ENCODE results near the gene SIX3. TPM values are rescaled to one million over a fixed set of nuclear protein-coding genes. Genes with fewer than 3 reads are reported as not detected.

Gene SIX3
- total RNA-seq, 2 experiments from 2014 or later: not detected

- no peak overlapping the region for H3K27ac Mint-ChIP-seq
- DNase-seq: no peak
- CTCF ChIA-PET: interaction anchor here (0.6 kb wide), 1 partner anchor 894 kb away, joined by 3 read pairs; no protein-coding TSS in a partner anchor
- no peaks in the 10 kb centered on the region for H3K4me1 Mint-ChIP-seq
- H3K36me3 Mint-ChIP-seq (ENCODE audit: low read depth): no peaks in the 10 kb centered on the region
- no peak overlapping the region for H3K4me3 Mint-ChIP-seq
- ATAC-seq: no peak
- peaks cover 66% of the 10 kb centered on the region for H3K27me3 Mint-ChIP-seq
- intact Hi-C loops (cut with DNase I, micrococcal nuclease): no loop called here
- POLR2A ChIA-PET: no interaction called here
- H3K9me3 Mint-ChIP-seq (ENCODE audit: low read depth): no peaks in the 10 kb centered on the region
Observed at GRCh38 chr2:44920751-44921150, 20.8 kb upstream of the SIX3 start.

- DNase-seq (no peak), ATAC-seq (no peak)
- POLR2A ChIA-PET: no interaction called here
- H3K27ac Mint-ChIP-seq: no peak overlapping the region
- peaks cover 72% of the 10 kb centered on the region for H3K27me3 Mint-ChIP-seq
- no peaks in the 10 kb centered on the region for H3K4me1 Mint-ChIP-seq
- intact Hi-C loops (cut with DNase I, micrococcal nuclease): no loop called here
- CTCF ChIA-PET: interaction anchor here (0.6 to 0.7 kb wide), 2 partner anchors 20 to 443 kb away, joined by 3 read pairs; no protein-coding TSS in a partner anchor
- no peak overlapping the region for H3K4me3 Mint-ChIP-seq
- H3K36me3 Mint-ChIP-seq (ENCODE audit: low read depth): no peaks in the 10 kb centered on the region
- no peaks in the 10 kb centered on the region for H3K9me3 Mint-ChIP-seq (ENCODE audit: low read depth)
Observed at GRCh38 chr2:44922776-44923175, 18.7 kb upstream of the SIX3 start.

DNA sequence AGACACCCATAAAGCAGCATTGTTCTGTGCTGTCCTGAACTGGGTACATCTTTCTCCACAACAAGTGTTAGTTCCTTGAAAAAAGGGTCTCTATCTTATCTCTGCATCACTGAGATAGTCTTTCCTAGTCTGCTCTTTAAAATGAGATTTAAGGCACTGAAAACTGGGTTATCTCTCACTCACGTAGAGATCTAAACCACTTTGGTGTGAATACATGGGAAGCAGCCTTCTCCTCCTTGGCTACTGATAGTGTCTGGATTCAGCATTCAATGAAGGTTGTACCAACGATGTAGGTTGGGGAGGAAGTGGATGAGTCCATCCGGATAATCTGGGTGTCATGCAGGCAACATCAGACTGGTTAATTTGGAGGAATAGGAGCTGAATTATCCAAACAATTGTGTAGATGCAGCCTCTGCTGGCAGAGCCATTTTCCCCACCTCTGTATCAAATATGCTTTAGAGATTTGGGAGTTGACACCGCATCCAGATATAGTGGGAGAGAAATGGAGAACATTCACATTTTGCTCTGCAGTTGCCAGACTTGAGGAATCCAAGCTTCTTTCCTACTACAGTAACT, 15.9 kb upstream of the SIX3 start:
- no peak overlapping the region for H3K4me3 Mint-ChIP-seq
- intact Hi-C loops (cut with DNase I, micrococcal nuclease): loop anchor here in 1 of 2 experiments (2.0 kb wide), 1 partner anchor 15 kb away; the partner anchor contains the start of gene SIX3

DNA sequence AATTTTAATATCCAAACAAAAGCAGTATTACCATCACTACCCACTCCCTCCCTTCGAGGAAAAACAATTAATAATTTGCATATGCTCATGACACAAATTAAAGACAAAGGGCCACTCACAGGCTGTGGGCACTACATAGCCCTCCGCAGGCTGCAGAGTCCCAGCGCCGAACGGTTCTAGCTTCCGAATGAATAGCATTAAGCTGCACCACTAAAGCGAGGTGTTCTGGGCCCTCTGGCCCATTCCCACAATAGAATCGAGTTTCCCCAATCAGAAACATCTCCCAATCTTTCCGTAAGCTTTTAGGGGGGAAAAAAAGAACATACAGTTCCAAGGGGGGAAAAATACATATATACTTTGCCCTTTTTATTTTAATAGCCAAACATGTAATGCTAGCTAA, 14.5 kb upstream of the SIX3 start:
- H3K36me3 Mint-ChIP-seq (ENCODE audit: low read depth): no peaks in the 10 kb centered on the region
- intact Hi-C loops (cut with DNase I, micrococcal nuclease): loop anchor here in 1 of 2 experiments (2.0 kb wide), 1 partner anchor 14 kb away; the partner anchor contains the start of gene SIX3

More for the DNA sequence above, 15.9 kb upstream of the SIX3 start:
- H3K4me1 Mint-ChIP-seq: peaks cover 10% of the 10 kb centered on the region
- H3K27me3 Mint-ChIP-seq: peaks cover 67% of the 10 kb centered on the region
- ATAC-seq (no peak), DNase-seq (no peak)
- H3K36me3 Mint-ChIP-seq (ENCODE audit: low read depth): no peaks in the 10 kb centered on the region
- ChIA-PET CTCF (interaction anchor here (0.7 to 3.2 kb wide), 3 partner anchors 11 to 446 kb away, joined by 3 to 17 read pairs (median 3); no protein-coding TSS in a partner anchor), POLR2A (interaction anchor here (0.8 kb wide), 1 partner anchor 18 kb away, joined by 3 read pairs; no protein-coding TSS in a partner anchor)
- no peak overlapping the region for H3K27ac Mint-ChIP-seq
- H3K9me3 Mint-ChIP-seq (ENCODE audit: low read depth): no peaks in the 10 kb centered on the region

DNA sequence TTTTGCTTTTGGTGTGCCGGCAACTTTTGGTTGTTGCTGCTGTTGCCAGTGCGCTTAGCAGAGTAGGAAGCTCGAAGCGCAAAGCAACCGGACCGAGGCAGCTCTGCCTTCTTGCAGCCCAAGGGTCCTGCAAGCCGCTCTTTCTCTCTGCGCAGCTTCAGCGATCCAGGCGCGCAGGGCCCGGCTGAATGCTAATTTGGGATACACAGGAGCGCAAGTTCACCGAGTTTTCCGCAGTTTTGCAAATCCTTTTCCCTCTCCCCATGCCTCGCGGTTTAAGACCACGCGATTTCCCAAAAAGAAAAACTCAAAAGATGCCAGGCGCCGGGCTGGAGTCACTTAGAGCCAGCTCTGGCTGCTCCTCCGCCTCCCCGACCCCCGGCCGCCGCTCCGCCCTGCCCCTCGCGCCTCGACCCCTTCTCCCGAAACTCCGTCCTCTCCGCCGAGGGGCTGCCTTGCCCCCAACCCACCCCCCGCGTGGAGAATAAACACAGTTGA, 13.5 kb upstream of the SIX3 start:
- ChIA-PET POLR2A (no interaction called here), CTCF (interaction anchor here (0.7 to 2.6 kb wide), 3 partner anchors 25 to 141 kb away, joined by 4 to 6 read pairs (median 4); no protein-coding TSS in a partner anchor)
- H3K27ac Mint-ChIP-seq: no peak overlapping the region
- H3K9me3 Mint-ChIP-seq (ENCODE audit: low read depth): no peaks in the 10 kb centered on the region
- H3K36me3 Mint-ChIP-seq (ENCODE audit: low read depth): no peaks in the 10 kb centered on the region
- intact Hi-C loops (cut with DNase I, micrococcal nuclease): loop anchor here in 1 of 2 experiments (2.0 kb wide), 1 partner anchor 13 kb away; the partner anchor contains the start of gene SIX3
- peaks cover 17% of the 10 kb centered on the region for H3K4me1 Mint-ChIP-seq
- peaks cover 72% of the 10 kb centered on the region for H3K27me3 Mint-ChIP-seq
- H3K4me3 Mint-ChIP-seq: no peak overlapping the region
- ATAC-seq: no peak
- DNase-seq: no peak

More for the DNA sequence above, 14.5 kb upstream of the SIX3 start:
- CTCF ChIA-PET: interaction anchor here (0.7 to 3.2 kb wide), 7 partner anchors 26 to 952 kb away, joined by 3 to 17 read pairs (median 3); no protein-coding TSS in a partner anchor
- Mint-ChIP-seq H3K9me3 (ENCODE audit: low read depth) (no peaks in the 10 kb centered on the region), H3K27me3 (peaks cover 69% of the 10 kb centered on the region), H3K27ac (no peak overlapping the region), H3K4me1 (peaks cover 17% of the 10 kb centered on the region), H3K4me3 (no peak overlapping the region)
- POLR2A ChIA-PET: no interaction called here
- ATAC-seq (no peak), DNase-seq (no peak)

DNA sequence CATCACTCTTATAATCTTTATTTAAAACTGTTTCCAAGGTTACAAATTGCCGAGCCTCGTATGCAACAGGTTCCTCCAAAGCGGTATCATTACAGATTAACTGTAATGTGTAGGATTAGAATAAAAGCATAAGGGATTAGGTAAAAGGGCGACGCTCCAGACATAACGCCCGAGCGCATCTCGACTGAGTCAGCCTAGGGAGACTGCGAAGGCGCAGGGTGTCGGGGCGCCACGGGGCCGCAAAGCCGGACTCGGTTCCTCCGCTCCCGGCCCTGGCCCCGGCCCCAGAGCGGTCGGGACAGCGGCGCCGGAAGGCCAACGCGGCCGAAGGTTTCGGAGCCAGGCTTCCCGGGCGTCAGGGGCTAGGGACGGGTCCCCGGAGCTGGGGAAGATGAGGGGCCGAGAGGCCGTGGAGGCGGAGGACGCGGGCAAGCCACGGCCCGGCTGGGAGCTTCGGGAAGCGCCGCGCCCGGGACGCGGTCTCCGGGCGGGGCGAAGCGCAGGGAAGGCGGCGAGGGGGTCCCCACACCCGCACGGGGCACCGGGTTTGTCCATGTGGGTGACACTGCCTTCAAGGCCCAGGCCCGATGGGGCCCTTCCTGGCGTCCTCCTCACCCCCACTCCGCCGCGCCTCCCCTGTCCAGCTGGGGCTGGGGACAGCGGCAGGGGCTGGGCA, 12.9 kb upstream of the SIX3 start:
- ChIA-PET POLR2A (no interaction called here), CTCF (interaction anchor here (0.7 to 2.6 kb wide), 3 partner anchors 24 to 142 kb away, joined by 4 to 6 read pairs (median 4); no protein-coding TSS in a partner anchor)
- Mint-ChIP-seq H3K9me3 (ENCODE audit: low read depth) (no peaks in the 10 kb centered on the region), H3K4me1 (peaks cover 19% of the 10 kb centered on the region), H3K27ac (no peak overlapping the region), H3K4me3 (no peak overlapping the region), H3K36me3 (ENCODE audit: low read depth) (no peaks in the 10 kb centered on the region), H3K27me3 (peaks cover 72% of the 10 kb centered on the region)
- DNase-seq (no peak), ATAC-seq (no peak)
- intact Hi-C loops (cut with DNase I, micrococcal nuclease): no loop called here

GRCh38 chr2:44929159-44929734, 12.3 kb upstream of the SIX3 start:
- peaks cover 71% of the 10 kb centered on the region for H3K27me3 Mint-ChIP-seq
- peaks cover 19% of the 10 kb centered on the region for H3K4me1 Mint-ChIP-seq
- CTCF ChIA-PET: interaction anchor here (0.6 to 1.9 kb wide), 3 partner anchors 25 to 84 kb away, joined by 3 to 7 read pairs (median 4); no protein-coding TSS in a partner anchor

GRCh38 chr2:44929735-44930273, 11.7 kb upstream of the SIX3 start:
- ATAC-seq (no peak), DNase-seq (no peak)
- Mint-ChIP-seq H3K36me3 (ENCODE audit: low read depth) (no peaks in the 10 kb centered on the region), H3K4me1 (peaks cover 22% of the 10 kb centered on the region), H3K9me3 (ENCODE audit: low read depth) (no peaks in the 10 kb centered on the region), H3K4me3 (peak overlapping the region; percentile 4), H3K27me3 (peaks cover 73% of the 10 kb centered on the region), H3K27ac (no peak overlapping the region)
- ChIA-PET POLR2A (no interaction called here), CTCF (interaction anchor here (0.6 to 1.9 kb wide), 5 partner anchors 9 to 450 kb away, joined by 3 to 7 read pairs (median 4); no protein-coding TSS in a partner anchor)
- intact Hi-C loops (cut with DNase I, micrococcal nuclease): loop anchor here (1.0 to 5.0 kb wide), 4 partner anchors 17 to 239 kb away; partner anchors contain the start of gene SIX2 (in 1 of the 2)

More at GRCh38 chr2:44929159-44929734, 12.3 kb upstream of the SIX3 start:
- Mint-ChIP-seq H3K27ac (no peak overlapping the region), H3K36me3 (ENCODE audit: low read depth) (no peaks in the 10 kb centered on the region), H3K9me3 (ENCODE audit: low read depth) (no peaks in the 10 kb centered on the region), H3K4me3 (no peak overlapping the region)
- no peak for ATAC-seq
- no peak for DNase-seq
- POLR2A ChIA-PET: no interaction called here
- intact Hi-C loops (cut with DNase I, micrococcal nuclease): no loop called here

- H3K36me3 Mint-ChIP-seq (ENCODE audit: low read depth): no peaks in the 10 kb centered on the region
- CTCF ChIA-PET: interaction anchor here (0.9 to 1.9 kb wide), 3 partner anchors 8 to 451 kb away, joined by 3 to 7 read pairs (median 4); no protein-coding TSS in a partner anchor
- peaks cover 22% of the 10 kb centered on the region for H3K4me1 Mint-ChIP-seq
- H3K9me3 Mint-ChIP-seq (ENCODE audit: low read depth): no peaks in the 10 kb centered on the region
- intact Hi-C loops (cut with DNase I, micrococcal nuclease): loop anchor here (1.0 to 5.0 kb wide), 4 partner anchors 16 to 238 kb away; partner anchors contain the start of gene SIX2 (in 1 of the 2)
- POLR2A ChIA-PET: no interaction called here
- DNase-seq (no peak), ATAC-seq (no peak)
- H3K4me3 Mint-ChIP-seq: peak overlapping the region; percentile 4
- H3K27ac Mint-ChIP-seq: no peak overlapping the region
- H3K27me3 Mint-ChIP-seq: peaks cover 70% of the 10 kb centered on the region
Observed at GRCh38 chr2:44930274-44931197, 11.0 kb upstream of the SIX3 start.

GRCh38 chr2:44931198-44931780, 10.2 kb upstream of the SIX3 start:
- Mint-ChIP-seq H3K4me1 (peaks cover 22% of the 10 kb centered on the region), H3K9me3 (ENCODE audit: low read depth) (no peaks in the 10 kb centered on the region), H3K27me3 (peaks cover 68% of the 10 kb centered on the region), H3K4me3 (no peak overlapping the region), H3K27ac (no peak overlapping the region), H3K36me3 (ENCODE audit: low read depth) (no peaks in the 10 kb centered on the region)
- ATAC-seq: no peak
- no peak for DNase-seq
- intact Hi-C loops (cut with DNase I, micrococcal nuclease): loop anchor here (2.0 to 5.0 kb wide), 3 partner anchors 16 to 238 kb away; partner anchors contain the start of gene SIX2 (in 1 of the 2)
- ChIA-PET POLR2A (interaction anchor here (0.6 kb wide), 1 partner anchor 539 kb away, joined by 4 read pairs; no protein-coding TSS in a partner anchor), CTCF (interaction anchor here (0.9 to 1.9 kb wide), 3 partner anchors 21 to 451 kb away, joined by 3 to 7 read pairs (median 3); no protein-coding TSS in a partner anchor)
